ENCODE data around the gene LPAR3. TPM values are rescaled to one million over a fixed set of nuclear protein-coding genes. Genes with fewer than 3 reads are reported as not detected.
A peak's percentile ranks its signal among the peaks of the same experiment; 100 is the strongest.

LPAR3 gene
- total and polyA plus RNA-seq, 2 donors (not counting 1 experiment from before 2014, with no cell fraction given), result not detected

DNA sequence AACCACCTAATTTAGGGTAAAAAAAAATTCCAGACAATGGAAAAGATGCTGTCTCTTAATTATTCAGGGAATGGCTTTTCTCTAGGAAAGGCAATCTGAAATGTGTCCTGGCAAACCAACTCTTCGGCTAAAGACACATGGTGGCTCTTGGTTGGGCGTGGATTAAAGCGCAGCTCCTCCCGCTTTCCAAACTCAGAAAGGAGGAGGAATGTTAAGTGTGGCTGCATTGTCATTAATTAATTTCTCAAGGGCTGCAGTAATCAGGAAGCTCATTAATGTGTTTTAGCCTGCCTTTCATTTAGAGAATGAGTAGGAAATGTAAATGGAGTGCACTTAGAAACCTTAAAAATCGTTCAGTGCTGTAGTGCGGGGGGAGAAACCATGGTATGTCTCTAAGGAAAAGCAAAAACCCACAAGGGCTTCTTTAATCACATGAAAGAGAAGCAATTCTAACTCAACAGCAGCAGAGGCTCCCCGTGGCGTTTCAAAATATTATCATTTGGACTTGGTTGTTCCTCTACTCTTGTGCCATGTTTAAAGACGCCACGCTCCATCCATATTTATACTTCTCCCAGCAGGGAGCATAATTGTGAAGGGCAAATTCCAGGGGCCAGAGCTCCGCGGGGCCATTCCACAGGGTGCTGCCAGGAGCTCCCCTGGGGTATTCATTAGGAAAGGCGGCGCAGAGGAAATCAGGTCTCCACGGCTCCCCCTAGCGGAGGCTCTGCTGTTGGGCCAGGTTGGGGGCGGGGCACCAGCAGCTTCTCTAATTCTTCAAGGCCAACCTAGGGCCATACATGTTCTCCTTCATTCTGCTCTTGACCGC, 110.8 kb downstream of the LPAR3 start:
- Mint-ChIP-seq H3K9me3 (ENCODE audit: insufficient read depth) (no peaks in the 10 kb centered on the region), H3K4me1 (peaks cover 3% of the 10 kb centered on the region), H3K4me3 (no peak overlapping the region), H3K27me3 (peaks cover 20% of the 10 kb centered on the region), H3K27ac (no peak overlapping the region)
- WGBS (ENCODE audit: insufficient coverage), result 66% methylated on average over 16 of the region's 18 CpGs
- Histone ChIP-seq H3K4me3 (ENCODE audit: control extremely low read depth in 1 of 5, extremely low read depth in 1 of 5, insufficient read depth in 1 of 5, low read depth in 2 of 5, low read length in 4 of 5) (no peak overlapping the region), H4K20me1 (ENCODE audit: control insufficient read depth, insufficient read depth, low read length, poor library complexity, severe bottlenecking) (no peaks in the 10 kb centered on the region), H3K79me2 (ENCODE audit: control insufficient read depth, insufficient read depth, low read length) (no peaks in the 10 kb centered on the region), H3K9ac (ENCODE audit: low read length) (no peak overlapping the region), H3K9me3 (ENCODE audit: control extremely low read depth in 1 of 3, control insufficient read depth in 2 of 3, insufficient read depth in 1 of 3, low read length in 2 of 3) (no peaks in the 10 kb centered on the region), H3K27me3 (replicated peaks in 1 of 4; ENCODE audit: control extremely low read depth in 1 of 4, control insufficient read depth in 3 of 4, insufficient read depth in 4 of 4, low read length in 3 of 4) (no peaks in the 10 kb centered on the region), H3K36me3 (replicated peaks in 1 of 2; ENCODE audit: control extremely low read depth in 1 of 2, control insufficient read depth in 1 of 2, extremely low read depth in 1 of 2, insufficient read depth in 2 of 2, low read length in 1 of 2) (no peaks in the 10 kb centered on the region), H3K27ac (ENCODE audit: low read length in 2 of 2) (no peak overlapping the region), H3K4me1 (ENCODE audit: control insufficient read depth in 2 of 2, insufficient read depth in 2 of 2, low read length in 2 of 2) (peaks cover 0 to 3% of the 10 kb centered on the region in 2 donors), H2AFZ (ENCODE audit: insufficient read depth, low read depth, low read length, poor library complexity, severe bottlenecking) (no peak overlapping the region), H3K4me2 (replicated peaks; ENCODE audit: low read depth, low read length, poor library complexity, severe bottlenecking) (peak overlapping the region; percentile 31)
- no peak for TF ChIP-seq EZH2 (IDR thresholded peaks at IDR 0.05; ENCODE audit: borderline replicate concordance, insufficient read depth, low read depth, low read length, poor library complexity, severe bottlenecking)
- TF ChIP-seq, protein P1, sequence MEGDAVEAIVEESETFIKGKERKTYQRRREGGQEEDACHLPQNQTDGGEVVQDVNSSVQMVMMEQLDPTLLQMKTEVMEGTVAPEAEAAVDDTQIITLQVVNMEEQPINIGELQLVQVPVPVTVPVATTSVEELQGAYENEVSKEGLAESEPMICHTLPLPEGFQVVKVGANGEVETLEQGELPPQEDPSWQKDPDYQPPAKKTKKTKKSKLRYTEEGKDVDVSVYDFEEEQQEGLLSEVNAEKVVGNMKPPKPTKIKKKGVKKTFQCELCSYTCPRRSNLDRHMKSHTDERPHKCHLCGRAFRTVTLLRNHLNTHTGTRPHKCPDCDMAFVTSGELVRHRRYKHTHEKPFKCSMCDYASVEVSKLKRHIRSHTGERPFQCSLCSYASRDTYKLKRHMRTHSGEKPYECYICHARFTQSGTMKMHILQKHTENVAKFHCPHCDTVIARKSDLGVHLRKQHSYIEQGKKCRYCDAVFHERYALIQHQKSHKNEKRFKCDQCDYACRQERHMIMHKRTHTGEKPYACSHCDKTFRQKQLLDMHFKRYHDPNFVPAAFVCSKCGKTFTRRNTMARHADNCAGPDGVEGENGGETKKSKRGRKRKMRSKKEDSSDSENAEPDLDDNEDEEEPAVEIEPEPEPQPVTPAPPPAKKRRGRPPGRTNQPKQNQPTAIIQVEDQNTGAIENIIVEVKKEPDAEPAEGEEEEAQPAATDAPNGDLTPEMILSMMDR (IDR thresholded peaks at IDR 0.05), result peak; percentile 81
- ATAC-seq (ENCODE audit: low read depth) (peak; percentile 87), DNase-seq (peak; percentile 69)
- ChIA-PET POLR2A (no interaction called here), CTCF (interaction anchor here (0.7 to 2.1 kb wide), 7 partner anchors 11 to 153 kb away, joined by 3 to 13 read pairs (median 3); no protein-coding TSS in a partner anchor)
- intact Hi-C loops (cut with micrococcal nuclease), result no loop called here

All from B cell (primary cell).